ENCODE measurements around the gene MAML2. TPM values are rescaled to one million over a fixed set of nuclear protein-coding genes. Genes with fewer than 3 reads are reported as not detected.

The MAML2 gene
- polyA plus RNA-seq, 3 donors = 0.57 to 7.6 (median 1.2) TPM

- H3K27me3 Mint-ChIP-seq (ENCODE audit: low read depth in 3 of 3) = peaks cover 0 to 3% (median 0%) of the 10 kb centered on the region in 3 donors
- no peak overlapping the region for H2AFZ ChIP-seq (ENCODE audit: insufficient read depth, low read depth, low read length, poor library complexity, severe bottlenecking)
- no peak overlapping the region for H3K4me2 ChIP-seq (replicated peaks; ENCODE audit: extremely low read depth, low read length, poor library complexity, severe bottlenecking)
- no peak overlapping the region for H3K4me3 ChIP-seq (replicated peaks in 1 of 3; ENCODE audit: low read depth in 2 of 3, low read length in 3 of 3)
- no peaks in the 10 kb centered on the region for H3K9me3 Mint-ChIP-seq
- no peaks in the 10 kb centered on the region for H3K36me3 ChIP-seq (replicated peaks in 1 of 2; ENCODE audit: control insufficient read depth in 1 of 2, insufficient read depth in 2 of 2, low read length in 2 of 2)
- no peak overlapping the region for H3K27ac Mint-ChIP-seq
- peaks cover 0 to 2% of the 10 kb centered on the region in 2 donors for H3K36me3 Mint-ChIP-seq
- WGBS (ENCODE audit: insufficient coverage) = 71% methylated on average over 1 of the region's 4 CpGs
- no peaks in the 10 kb centered on the region for H3K9me3 ChIP-seq (replicated peaks in 1 of 2; ENCODE audit: control insufficient read depth in 1 of 2, insufficient read depth in 1 of 2, low read length in 2 of 2)
- no peaks in the 10 kb centered on the region for H3K4me1 ChIP-seq (ENCODE audit: control insufficient read depth in 1 of 2, insufficient read depth in 2 of 2, low read length in 2 of 2)
- no peak overlapping the region for H3K4me3 Mint-ChIP-seq
- H4K20me1 ChIP-seq (ENCODE audit: insufficient read depth, low read length) = no peaks in the 10 kb centered on the region
- no peak overlapping the region for H3K27ac ChIP-seq (ENCODE audit: low read depth in 1 of 2, low read length in 2 of 2)
- no peak overlapping the region for H3K9ac ChIP-seq (ENCODE audit: insufficient read depth, low read length, poor library complexity, severe bottlenecking)
- no peaks in the 10 kb centered on the region for H3K27me3 ChIP-seq (ENCODE audit: control insufficient read depth in 2 of 2, insufficient read depth in 2 of 2, low read length in 2 of 2)
- peaks cover 3% of the 10 kb centered on the region for H3K4me1 Mint-ChIP-seq
- no peak for TF ChIP-seq CTCF (IDR thresholded peaks at IDR 0.05)
- DNase-seq = no peak
- intact Hi-C loops (cut with micrococcal nuclease) = no loop called here
- no peaks in the 10 kb centered on the region for H3K79me2 ChIP-seq (ENCODE audit: insufficient read depth, low read length)
Observed at GRCh38 chr11:96145163-96145585, 197.8 kb downstream of the MAML2 start.

- Histone ChIP-seq H3K9me3 (replicated peaks in 1 of 2; ENCODE audit: control insufficient read depth in 1 of 2, insufficient read depth in 1 of 2, low read length in 2 of 2) (no peaks in the 10 kb centered on the region), H3K27ac (ENCODE audit: low read depth in 1 of 2, low read length in 2 of 2) (no peak overlapping the region), H4K20me1 (ENCODE audit: insufficient read depth, low read length) (no peaks in the 10 kb centered on the region), H3K79me2 (ENCODE audit: insufficient read depth, low read length) (no peaks in the 10 kb centered on the region), H3K4me1 (ENCODE audit: control insufficient read depth in 1 of 2, insufficient read depth in 2 of 2, low read length in 2 of 2) (no peaks in the 10 kb centered on the region), H3K27me3 (ENCODE audit: control insufficient read depth in 2 of 2, insufficient read depth in 2 of 2, low read length in 2 of 2) (no peaks in the 10 kb centered on the region), H3K9ac (ENCODE audit: insufficient read depth, low read length, poor library complexity, severe bottlenecking) (no peak overlapping the region), H3K4me2 (replicated peaks; ENCODE audit: extremely low read depth, low read length, poor library complexity, severe bottlenecking) (no peak overlapping the region), H2AFZ (ENCODE audit: insufficient read depth, low read depth, low read length, poor library complexity, severe bottlenecking) (no peak overlapping the region), H3K36me3 (replicated peaks in 1 of 2; ENCODE audit: control insufficient read depth in 1 of 2, insufficient read depth in 2 of 2, low read length in 2 of 2) (no peaks in the 10 kb centered on the region), H3K4me3 (replicated peaks in 1 of 3; ENCODE audit: low read depth in 2 of 3, low read length in 3 of 3) (no peak overlapping the region)
- no peak overlapping the region for H3K27ac Mint-ChIP-seq
- no CpG with 5 or more reads among the region's 2 CpGs for WGBS (ENCODE audit: insufficient coverage)
- peaks cover 3% of the 10 kb centered on the region for H3K4me1 Mint-ChIP-seq
- DNase-seq = no peak
- no peak for TF ChIP-seq CTCF (IDR thresholded peaks at IDR 0.05)
- peaks cover 0 to 2% of the 10 kb centered on the region in 2 donors for H3K36me3 Mint-ChIP-seq
- intact Hi-C loops (cut with micrococcal nuclease) = no loop called here
- peaks cover 0 to 3% (median 0%) of the 10 kb centered on the region in 3 donors for H3K27me3 Mint-ChIP-seq (ENCODE audit: low read depth in 3 of 3)
- H3K9me3 Mint-ChIP-seq = no peaks in the 10 kb centered on the region
- H3K4me3 Mint-ChIP-seq = no peak overlapping the region
Observed at GRCh38 chr11:96144553-96144952, 198.4 kb downstream of the MAML2 start.
